Loucy (cell line): Measurements from ENCODE around the gene SAMD4B.

Experiments
- EZH2phosphoT487 ChIP-seq: fragments of 200-600 bp; IDR thresholded peaks from 2 replicates; pipeline ENCODE4 v1.6.1; 2018; ENCODE audit warnings: antibody characterized with exemption, mild to moderate bottlenecking, moderate library complexity, borderline replicate concordance
- TF ChIP-seq, protein P1 (sequence below): fragments of 200-600 bp; sonication (generic); conservative IDR thresholded peaks from 2 replicates; pipeline ENCODE4 v1.5.1; 2014; ENCODE audit warnings: mild to moderate bottlenecking, antibody characterized with exemption, low read length

DNA sequence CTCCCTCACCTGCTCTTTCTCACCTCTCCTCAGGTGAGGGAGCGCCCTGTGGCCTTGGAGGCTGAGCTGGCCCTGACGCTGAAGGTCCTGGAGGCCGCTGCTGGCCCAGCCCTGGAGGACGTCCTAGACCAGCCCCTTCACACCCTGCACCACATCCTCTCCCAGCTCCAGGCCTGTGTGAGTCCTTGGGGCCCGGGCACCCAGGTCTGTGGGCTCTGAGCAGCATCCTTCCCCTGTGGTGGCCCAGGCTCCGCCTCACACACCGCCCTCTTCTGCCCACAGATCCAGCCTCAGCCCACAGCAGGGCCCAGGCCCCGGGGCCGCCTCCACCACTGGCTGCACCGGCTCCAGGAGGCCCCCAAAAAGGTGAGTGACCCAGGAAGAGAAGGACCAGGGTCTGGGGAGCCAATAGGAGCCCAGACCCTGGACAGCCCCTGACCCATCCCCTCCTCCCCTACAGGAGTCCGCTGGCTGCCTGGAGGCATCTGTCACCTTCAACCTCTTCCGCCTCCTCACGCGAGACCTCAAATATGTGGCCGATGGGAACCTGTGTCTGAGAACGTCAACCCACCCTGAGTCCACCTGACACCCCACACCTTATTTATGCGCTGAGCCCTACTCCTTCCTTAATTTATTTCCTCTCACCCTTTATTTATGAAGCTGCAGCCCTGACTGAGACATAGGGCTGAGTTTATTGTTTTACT is 44.1 kb upstream of the SAMD4B start:
- no peak for TF ChIP-seq EZH2phosphoT487
- TF ChIP-seq, protein P1, sequence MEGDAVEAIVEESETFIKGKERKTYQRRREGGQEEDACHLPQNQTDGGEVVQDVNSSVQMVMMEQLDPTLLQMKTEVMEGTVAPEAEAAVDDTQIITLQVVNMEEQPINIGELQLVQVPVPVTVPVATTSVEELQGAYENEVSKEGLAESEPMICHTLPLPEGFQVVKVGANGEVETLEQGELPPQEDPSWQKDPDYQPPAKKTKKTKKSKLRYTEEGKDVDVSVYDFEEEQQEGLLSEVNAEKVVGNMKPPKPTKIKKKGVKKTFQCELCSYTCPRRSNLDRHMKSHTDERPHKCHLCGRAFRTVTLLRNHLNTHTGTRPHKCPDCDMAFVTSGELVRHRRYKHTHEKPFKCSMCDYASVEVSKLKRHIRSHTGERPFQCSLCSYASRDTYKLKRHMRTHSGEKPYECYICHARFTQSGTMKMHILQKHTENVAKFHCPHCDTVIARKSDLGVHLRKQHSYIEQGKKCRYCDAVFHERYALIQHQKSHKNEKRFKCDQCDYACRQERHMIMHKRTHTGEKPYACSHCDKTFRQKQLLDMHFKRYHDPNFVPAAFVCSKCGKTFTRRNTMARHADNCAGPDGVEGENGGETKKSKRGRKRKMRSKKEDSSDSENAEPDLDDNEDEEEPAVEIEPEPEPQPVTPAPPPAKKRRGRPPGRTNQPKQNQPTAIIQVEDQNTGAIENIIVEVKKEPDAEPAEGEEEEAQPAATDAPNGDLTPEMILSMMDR = no peak
